Hepatocyte (in vitro differentiated cells): ENCODE data around the gene CHKA. TPM values are rescaled to one million over a fixed set of nuclear protein-coding genes. Genes with fewer than 3 reads are reported as not detected.

Experiments
- DNase-seq: peaks from one replicate; pipeline ENCODE4 v3.0.0-alpha.2; 2016; ENCODE audit warnings: low spot score
- H2AFZ ChIP-seq: fragments of 200-600 bp; sonication (generic); 2 replicates; pipeline ENCODE4 v1.6.0; 2016; ENCODE audit warnings: antibody characterized with exemption, mild to moderate bottlenecking
- H3K27ac ChIP-seq: fragments of 200-600 bp; sonication (generic); 2 replicates; pipeline ENCODE4 v1.5.1; 2016; ENCODE audit warnings: mild to moderate bottlenecking
- H3K27me3 ChIP-seq: fragments of 200-600 bp; sonication (generic); 2 replicates; pipeline ENCODE4 v1.6.1; 2016
- H3K36me3 ChIP-seq: fragments of 200-600 bp; sonication (generic); replicated peaks from 2 replicates; pipeline ENCODE4 v1.5.1; 2016; ENCODE audit warnings: low read depth; ENCODE audit not compliant: insufficient read depth
- H3K4me1 ChIP-seq: fragments of 200-600 bp; sonication (generic); 2 replicates; pipeline ENCODE4 v1.5.1; 2016; ENCODE audit warnings: mild to moderate bottlenecking, moderate library complexity; ENCODE audit not compliant: insufficient read depth
- H3K4me2 ChIP-seq: fragments of 200-600 bp; sonication (generic); 2 replicates; pipeline ENCODE4 v1.6.0; 2016
- H3K4me3 ChIP-seq: fragments of 200-600 bp; sonication (generic); 2 replicates; pipeline ENCODE4 v1.5.1; 2016; ENCODE audit warnings: mild to moderate bottlenecking
- H3K79me2 ChIP-seq: fragments of 200-600 bp; sonication (generic); 2 replicates; pipeline ENCODE4 v1.6.0; 2017; ENCODE audit warnings: mild to moderate bottlenecking
- H3K9me2 ChIP-seq: fragments of 200-600 bp; sonication (generic); replicated peaks from 2 replicates; pipeline ENCODE4 v1.6.0; 2017; ENCODE audit warnings: mild to moderate bottlenecking; ENCODE audit not compliant: insufficient read depth
- H3K9me3 ChIP-seq: fragments of 200-600 bp; sonication (generic); 2 replicates; pipeline ENCODE4 v1.5.1; 2016; ENCODE audit warnings: low read depth, mild to moderate bottlenecking
- H4K20me1 ChIP-seq: fragments of 200-600 bp; sonication (generic); 2 replicates; pipeline ENCODE4 v1.6.0; 2016; ENCODE audit warnings: mild to moderate bottlenecking; ENCODE audit not compliant: insufficient read depth, poor library complexity, severe bottlenecking
- EZH2 ChIP-seq: fragments of 200-600 bp; sonication (generic); IDR thresholded peaks from 2 replicates; pipeline ENCODE4 v1.6.1; 2016; ENCODE audit warnings: antibody characterized with exemption, mild to moderate bottlenecking, borderline replicate concordance
- EZH2phosphoT487 ChIP-seq: fragments of 200-600 bp; sonication (generic); IDR thresholded peaks from one replicate; pipeline ENCODE4 v1.6.1; 2018; ENCODE audit warnings: antibody characterized with exemption, mild to moderate bottlenecking, low read depth, moderate library complexity; ENCODE audit not compliant: unreplicated experiment, severe bottlenecking
- WGBS: methylation state at CpG from one replicate; pipeline ENCODE4 v1.1.6; 2016; ENCODE audit warnings: low lambda C conversion rate; ENCODE audit errors: missing lambda C conversion rate; 5-methylcytosine and 5-hydroxymethylcytosine counted together
- polyA plus RNA-seq: library from polyadenylated mRNA; unstranded; fragments of >200 nt; fragmentation: Nextera tagmentation; extraction: Ambion mirVana; gene quantifications from 2 replicates; pipeline ENCODE4 v1.2.1, GENCODE V29; 2016
- total RNA-seq: library from RNA; depleted of rRNA; stranded (reverse); fragments of >200 nt; gene quantifications from 2 replicates; pipeline ENCODE4 v1.2.3, GENCODE V29; 2014
- TF ChIP-seq, protein P1 (sequence below): fragments of 200-600 bp; sonication (generic); IDR thresholded peaks from 2 replicates; pipeline ENCODE4 v1.5.1; 2016; ENCODE audit warnings: antibody characterized with exemption, mild to moderate bottlenecking; ENCODE audit not compliant: poor library complexity

Gene CHKA
- total and polyA plus RNA-seq, 2 experiments from 2014 or later = 70.0 to 117 TPM

DNA sequence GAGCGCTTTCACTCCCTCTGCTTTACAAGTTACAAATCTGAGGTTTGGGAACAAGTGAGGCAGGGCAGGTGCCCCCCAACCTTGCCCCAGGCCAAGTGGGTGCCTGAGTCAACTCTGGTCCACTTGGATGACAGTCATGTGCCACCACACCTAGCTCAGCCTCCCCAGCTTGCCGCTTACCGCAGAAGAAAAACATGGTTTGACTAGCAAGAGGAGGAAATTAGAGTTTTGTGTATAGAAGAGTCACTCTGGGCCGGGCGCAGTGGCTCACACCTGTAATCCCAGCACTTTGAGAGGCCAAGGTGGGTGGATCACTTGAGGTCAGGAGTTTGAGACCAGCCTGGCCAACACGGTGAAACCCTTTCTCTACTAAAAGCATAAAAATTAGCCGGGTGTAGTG lies 27.7 kb upstream of the CHKA start:
- Histone ChIP-seq H3K4me1 (peaks cover 26% of the 10 kb centered on the region), H3K9me3 (no peaks in the 10 kb centered on the region), H4K20me1 (no peaks in the 10 kb centered on the region), H3K36me3 (no peaks in the 10 kb centered on the region), H3K27ac (no peak overlapping the region), H3K4me2 (no peak overlapping the region), H3K79me2 (no peaks in the 10 kb centered on the region), H2AFZ (no peak overlapping the region), H3K27me3 (no peaks in the 10 kb centered on the region), H3K4me3 (no peak overlapping the region), H3K9me2 (no peaks in the 10 kb centered on the region)
- TF ChIP-seq EZH2phosphoT487 = no peak
- TF ChIP-seq EZH2 = no peak
- TF ChIP-seq, protein P1, sequence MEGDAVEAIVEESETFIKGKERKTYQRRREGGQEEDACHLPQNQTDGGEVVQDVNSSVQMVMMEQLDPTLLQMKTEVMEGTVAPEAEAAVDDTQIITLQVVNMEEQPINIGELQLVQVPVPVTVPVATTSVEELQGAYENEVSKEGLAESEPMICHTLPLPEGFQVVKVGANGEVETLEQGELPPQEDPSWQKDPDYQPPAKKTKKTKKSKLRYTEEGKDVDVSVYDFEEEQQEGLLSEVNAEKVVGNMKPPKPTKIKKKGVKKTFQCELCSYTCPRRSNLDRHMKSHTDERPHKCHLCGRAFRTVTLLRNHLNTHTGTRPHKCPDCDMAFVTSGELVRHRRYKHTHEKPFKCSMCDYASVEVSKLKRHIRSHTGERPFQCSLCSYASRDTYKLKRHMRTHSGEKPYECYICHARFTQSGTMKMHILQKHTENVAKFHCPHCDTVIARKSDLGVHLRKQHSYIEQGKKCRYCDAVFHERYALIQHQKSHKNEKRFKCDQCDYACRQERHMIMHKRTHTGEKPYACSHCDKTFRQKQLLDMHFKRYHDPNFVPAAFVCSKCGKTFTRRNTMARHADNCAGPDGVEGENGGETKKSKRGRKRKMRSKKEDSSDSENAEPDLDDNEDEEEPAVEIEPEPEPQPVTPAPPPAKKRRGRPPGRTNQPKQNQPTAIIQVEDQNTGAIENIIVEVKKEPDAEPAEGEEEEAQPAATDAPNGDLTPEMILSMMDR = no peak
- DNase-seq = no peak
- 94% methylated on average over 7 of the region's 7 CpGs for WGBS

DNA sequence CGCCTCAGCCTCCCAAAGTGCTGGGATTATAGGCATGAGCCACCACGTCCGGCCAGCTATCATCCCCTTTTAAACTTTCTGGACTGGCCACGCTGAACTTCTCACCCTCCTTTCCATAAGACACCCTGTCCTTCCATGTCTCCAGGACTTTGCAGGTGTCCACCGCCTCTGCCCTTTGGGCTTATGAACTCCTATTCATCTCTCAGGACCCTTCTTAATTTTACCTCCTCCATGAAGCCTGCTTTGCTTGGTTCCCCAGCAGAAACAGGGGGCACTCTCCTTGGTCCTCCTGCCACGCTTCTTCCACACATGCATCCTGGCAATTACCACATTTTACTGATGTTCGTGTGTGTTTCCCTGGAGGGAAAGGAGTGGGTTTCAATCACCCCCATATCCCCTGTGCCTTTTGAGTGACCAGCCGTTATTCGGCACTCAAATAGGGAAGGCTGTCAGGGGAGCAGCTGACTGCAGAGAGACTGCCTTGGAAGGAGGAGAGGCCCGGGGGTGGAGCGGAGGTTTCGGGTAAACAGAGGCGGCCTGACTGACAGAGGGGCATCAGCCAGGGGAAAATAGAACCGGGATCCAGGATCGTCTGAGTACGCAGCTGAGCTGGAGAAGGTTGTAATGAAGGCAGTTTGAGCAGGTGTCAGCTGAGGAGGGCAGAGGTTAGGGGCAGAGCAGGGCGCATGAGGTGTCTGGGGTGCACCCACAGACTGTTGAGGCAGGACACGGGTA lies 27.1 kb upstream of the CHKA start:
- DNase-seq = no peak
- H3K27me3 ChIP-seq = no peaks in the 10 kb centered on the region
- no peaks in the 10 kb centered on the region for H3K9me2 ChIP-seq
- no peaks in the 10 kb centered on the region for H3K36me3 ChIP-seq
- no peaks in the 10 kb centered on the region for H3K9me3 ChIP-seq
- no peak overlapping the region for H3K27ac ChIP-seq
- H3K4me3 ChIP-seq = no peak overlapping the region
- 85% methylated on average over 18 of the region's 18 CpGs for WGBS
- no peak overlapping the region for H3K4me2 ChIP-seq
- H3K79me2 ChIP-seq = no peaks in the 10 kb centered on the region
- no peak overlapping the region for H2AFZ ChIP-seq
- no peaks in the 10 kb centered on the region for H4K20me1 ChIP-seq
- TF ChIP-seq EZH2phosphoT487 (no peak), EZH2 (no peak)
- TF ChIP-seq, protein P1 = no peak
- H3K4me1 ChIP-seq = peaks cover 26% of the 10 kb centered on the region

DNA sequence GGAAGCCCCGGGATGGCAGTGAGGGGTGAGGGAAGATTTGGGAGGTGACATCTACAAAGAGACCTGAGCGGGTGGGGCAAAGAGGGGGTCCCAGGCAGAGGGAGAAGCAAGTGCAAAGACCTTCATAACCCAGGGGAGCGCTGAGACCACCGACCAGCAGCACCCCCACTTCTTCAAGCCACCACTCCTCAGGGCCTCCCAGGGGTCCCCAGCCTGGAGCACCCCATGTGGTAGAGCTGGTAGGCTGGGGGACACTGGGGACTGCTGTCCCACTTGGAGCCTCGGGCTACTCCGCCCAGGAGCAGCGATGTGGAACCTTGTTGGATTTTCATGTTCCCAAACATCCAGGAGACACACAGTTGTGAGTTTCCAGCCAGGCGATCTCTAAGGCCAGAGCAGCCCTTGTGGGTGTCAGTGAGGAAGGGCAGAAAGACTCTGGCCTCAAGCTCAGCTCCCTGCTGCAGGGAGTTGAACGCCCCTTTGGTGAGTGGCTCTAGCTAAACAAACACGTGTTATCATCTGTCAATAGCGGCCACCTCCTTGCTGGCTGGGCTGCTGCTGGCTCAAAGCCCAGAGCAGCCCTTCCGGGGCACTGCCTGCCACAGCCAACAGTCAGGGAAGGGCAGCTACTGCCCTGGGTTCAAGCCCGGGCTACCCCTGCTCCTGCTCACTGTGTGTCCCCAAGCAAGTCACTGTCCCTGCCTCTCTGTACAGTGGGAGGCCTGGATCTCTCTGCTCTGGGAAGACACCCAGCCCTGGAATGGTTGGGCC lies 25.7 kb upstream of the CHKA start:
- peak; percentile 85 for DNase-seq
- H3K27me3 ChIP-seq = no peaks in the 10 kb centered on the region
- no peaks in the 10 kb centered on the region for H3K79me2 ChIP-seq
- peak overlapping the region; percentile 37 for H3K4me2 ChIP-seq
- TF ChIP-seq EZH2phosphoT487 = no peak
- TF ChIP-seq, protein P1 = no peak
- H3K4me3 ChIP-seq = no peak overlapping the region
- no peaks in the 10 kb centered on the region for H3K36me3 ChIP-seq
- H3K4me1 ChIP-seq = peaks cover 26% of the 10 kb centered on the region
- no peaks in the 10 kb centered on the region for H3K9me2 ChIP-seq
- WGBS = 52% methylated on average over 13 of the region's 13 CpGs
- no peaks in the 10 kb centered on the region for H4K20me1 ChIP-seq
- H3K9me3 ChIP-seq = no peaks in the 10 kb centered on the region
- no peak overlapping the region for H2AFZ ChIP-seq
- H3K27ac ChIP-seq = peak overlapping the region; percentile 76
